GM19452 (cell line): Measurements from ENCODE around the gene PDE6A.

Experiments
- ATAC-seq: cut with Tn5 transposase; IDR thresholded peaks from one replicate; pipeline ENCODE4 v1.9.1; 2021; ENCODE audit not compliant: unreplicated experiment

PDE6A gene

DNA sequence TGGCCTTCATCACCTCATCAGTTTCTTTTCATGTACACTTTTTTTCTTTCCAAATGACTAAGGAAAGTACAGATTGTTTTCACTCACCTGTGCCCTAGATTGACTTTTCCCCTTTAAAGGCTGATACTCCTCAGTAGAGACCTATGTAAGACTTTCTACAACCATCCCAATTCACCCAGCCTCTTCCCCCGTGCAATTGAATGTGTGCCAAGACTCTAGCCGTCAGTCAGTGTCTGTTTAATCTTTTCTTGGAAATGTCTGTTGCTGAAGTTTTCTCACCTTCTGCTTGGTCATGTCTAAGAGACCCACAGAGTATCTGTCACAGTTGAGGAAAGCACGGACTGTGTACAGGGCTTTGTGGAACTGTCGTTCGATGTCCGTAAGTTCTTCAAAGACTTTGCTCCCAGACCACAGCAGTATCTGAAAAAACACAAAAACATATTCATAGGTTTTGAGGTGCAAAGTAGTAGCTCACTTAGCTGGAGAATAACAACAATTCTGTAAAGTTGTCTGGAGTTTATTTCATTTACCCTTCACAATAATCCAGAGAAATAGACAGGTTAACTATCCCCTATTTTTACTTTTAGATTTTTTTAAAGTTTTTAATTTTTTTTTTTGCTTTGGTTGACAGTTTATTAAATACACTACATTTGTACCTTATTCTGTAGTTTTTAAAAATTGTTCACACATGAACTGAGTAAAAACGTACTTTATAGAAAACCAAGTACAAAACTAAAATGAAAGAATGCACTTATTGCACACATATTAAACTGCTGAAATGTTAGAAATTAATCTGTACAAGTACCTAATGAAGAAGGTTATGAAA, 13.6 kb downstream of the PDE6A start:
- no peak for ATAC-seq

DNA sequence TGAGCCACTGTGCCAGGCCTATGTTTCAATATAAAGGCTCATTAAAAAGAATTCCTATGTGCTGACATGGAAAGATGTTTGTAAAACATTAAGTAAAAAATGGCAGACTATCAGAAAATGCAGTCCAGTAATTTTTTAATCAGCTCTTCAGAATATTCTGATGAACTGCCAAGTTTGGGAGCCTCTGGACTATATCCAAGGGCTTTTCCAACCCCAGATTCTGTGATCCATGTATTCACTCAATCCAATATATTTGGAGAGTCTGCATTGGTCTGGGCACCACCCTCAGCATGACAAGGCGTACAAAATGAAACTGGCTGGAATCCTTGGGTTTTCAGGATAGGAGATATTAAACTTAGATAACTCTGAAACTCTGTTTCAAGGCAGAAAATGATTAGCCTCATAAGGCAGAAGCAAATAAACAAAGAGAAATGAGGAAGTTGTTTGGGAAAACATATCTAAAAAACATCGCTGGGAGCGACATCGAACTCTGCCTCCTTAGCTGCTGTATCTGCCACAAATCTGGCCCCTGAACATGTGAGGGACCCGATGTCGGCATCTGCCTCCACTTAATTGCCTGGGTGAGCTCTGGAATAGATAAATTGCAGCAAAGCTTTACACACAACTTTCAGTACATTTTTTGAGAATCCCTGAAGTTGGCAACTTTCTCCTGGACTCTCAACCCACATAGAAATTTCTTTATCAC, 14.4 kb downstream of the PDE6A start:
- ATAC-seq, result no peak

GRCh38 chr5:149924486-149924885, 20.1 kb downstream of the PDE6A start:
- ATAC-seq, result no peak

DNA sequence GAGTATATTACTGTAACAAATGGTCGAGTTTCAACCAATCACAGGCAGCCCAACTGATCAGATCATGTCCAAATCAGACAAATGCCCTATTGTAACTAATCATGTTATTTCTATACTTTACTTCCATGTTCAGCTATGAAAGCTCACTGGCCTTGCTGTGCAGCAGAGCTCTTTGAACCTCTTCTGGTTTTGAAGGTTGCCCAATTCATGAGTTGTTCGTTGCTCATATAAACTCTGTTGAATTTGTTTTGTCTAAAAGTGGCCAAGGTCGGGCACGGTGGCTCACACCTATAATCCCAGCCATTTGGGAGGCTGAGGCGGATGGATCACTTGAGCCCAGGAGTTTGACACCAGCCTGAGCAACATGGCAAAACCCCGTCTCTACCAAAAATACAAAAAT, 21.6 kb downstream of the PDE6A start:
- no peak for ATAC-seq

DNA sequence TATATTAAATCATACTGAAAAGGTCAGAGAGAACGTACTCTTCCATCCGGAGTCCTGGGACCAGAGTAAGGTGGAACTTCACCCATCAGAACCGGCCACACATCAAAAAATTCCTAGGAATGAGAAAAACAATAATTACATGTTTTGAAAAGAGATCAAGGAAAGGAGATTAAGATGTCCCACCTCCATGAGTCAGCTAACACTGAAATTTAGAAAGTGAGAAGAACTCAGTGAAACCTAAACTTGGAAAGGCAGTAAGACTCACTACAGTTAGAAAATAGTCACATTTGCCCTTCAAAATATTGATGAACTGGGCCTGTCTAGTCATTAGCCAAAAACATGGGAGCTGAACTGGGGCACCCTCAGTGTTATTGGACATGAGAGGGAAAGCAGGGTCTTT, 23.0 kb downstream of the PDE6A start:
- no peak for ATAC-seq

DNA sequence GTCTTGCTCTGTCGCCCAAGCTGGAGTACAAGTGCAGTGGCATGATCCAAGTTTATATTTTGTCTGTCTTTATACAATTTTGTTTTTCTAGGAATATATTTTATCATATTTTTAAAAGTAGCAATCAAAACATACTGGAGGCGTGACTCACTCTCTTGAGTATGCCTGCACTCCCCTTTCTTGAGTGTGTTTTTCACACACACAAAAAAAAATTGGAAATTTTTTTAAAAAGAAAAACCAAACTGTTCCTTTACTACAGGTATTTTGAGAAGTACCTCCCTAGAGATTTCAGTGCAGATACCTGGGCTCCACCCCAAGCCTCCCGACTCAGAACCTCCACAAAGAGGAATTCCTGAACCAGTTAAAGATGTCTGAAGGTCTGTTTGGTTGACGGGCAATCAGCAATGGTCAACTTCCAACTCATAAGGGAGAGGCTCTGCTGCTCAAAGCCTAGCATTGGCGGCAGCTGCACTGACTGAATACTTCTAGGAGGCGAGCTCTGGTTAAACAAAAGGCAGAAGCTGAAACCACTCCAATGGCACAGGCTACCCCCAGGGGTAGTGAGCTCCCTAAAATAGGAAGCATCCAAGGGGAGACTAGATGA, 27.4 kb downstream of the PDE6A start:
- ATAC-seq, result no peak

- ATAC-seq, result no peak
Measured at GRCh38 chr5:149916334-149917072, 28.1 kb downstream of the PDE6A start.

DNA sequence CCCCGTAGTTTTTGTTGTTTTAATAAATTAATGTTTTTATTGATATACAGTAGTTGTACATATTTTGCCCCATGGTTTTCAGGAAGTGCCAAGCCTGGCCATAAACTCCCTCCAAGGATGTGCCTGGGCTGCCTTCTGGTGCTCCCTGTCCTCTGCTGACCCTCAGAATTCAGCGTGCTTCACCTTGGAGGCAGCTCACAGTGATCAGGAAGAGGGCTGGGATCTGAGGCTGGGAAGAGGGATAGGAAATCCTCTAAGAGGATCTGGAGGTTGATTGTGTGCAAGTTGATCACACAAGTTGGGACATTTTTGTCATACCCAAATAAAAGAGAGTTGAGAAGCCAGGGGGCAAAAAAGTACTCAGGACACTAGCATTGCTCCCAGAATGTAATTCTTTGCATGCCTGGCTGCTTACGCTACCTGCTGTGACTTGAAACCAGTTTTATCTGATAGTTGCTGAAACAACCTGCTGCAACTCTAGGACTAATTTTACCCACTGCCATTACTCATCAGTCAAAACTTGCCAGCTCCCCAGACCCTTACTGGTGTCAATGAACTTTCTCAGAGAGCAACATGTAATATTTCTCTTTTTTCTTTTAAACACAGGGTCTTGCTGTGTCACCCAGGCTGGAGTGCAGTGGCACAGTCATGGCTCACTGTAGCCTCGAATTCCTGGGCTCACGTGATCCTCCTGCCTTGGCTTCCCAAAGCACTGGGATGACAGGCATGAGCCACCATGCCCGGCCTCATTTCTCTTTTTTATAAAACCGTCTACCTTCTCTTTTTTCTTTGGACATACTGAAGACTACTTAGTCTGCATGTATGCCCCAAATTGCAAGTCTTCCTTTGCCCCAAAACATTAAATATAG, 29.0 kb downstream of the PDE6A start:
- ATAC-seq, result no peak

- no peak for ATAC-seq
Measured at GRCh38 chr5:149913436-149914419, 30.9 kb downstream of the PDE6A start.

- ATAC-seq, result no peak
Measured at GRCh38 chr5:149912226-149912871, 32.2 kb downstream of the PDE6A start.

- ATAC-seq, result no peak
Measured at GRCh38 chr5:149911031-149911430, 33.6 kb downstream of the PDE6A start.

DNA sequence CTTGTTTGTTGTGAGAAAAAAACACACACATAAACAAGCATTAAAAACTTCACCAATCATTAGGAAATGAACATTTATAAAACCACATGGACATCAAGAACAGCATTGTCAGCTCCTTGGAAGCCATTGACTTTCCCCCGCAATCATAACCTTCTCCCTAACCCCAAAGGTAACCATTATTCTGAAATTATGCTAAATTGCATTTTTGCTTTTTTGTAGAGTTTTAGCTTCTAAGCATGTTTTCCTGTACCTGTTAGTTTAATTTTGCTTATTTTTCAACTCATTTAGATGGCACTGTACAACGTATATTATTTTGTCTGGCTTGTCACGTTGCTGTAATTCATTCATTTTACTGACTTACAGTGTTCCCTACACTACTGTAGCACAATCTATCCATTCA, 36.8 kb downstream of the PDE6A start:
- ATAC-seq, result no peak

DNA sequence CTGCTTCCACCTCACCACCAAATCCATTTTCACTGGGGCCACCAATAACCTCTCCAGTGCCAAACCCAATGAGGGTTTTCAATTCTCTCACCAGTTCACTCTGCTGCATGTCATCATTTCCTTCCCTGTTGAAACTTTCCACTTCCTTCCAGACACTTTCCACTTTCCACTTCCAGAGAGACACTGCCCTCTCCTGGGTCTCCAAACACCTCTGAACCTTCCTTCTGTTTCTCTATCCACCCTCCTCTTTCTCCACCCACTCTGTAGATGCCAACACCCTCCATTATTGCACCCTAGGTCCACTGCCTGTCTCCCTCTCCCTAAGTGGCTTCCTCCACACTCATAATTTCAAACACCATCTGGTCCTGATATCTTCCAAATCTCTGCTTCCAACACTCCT, 39.6 kb downstream of the PDE6A start:
- no peak for ATAC-seq

DNA sequence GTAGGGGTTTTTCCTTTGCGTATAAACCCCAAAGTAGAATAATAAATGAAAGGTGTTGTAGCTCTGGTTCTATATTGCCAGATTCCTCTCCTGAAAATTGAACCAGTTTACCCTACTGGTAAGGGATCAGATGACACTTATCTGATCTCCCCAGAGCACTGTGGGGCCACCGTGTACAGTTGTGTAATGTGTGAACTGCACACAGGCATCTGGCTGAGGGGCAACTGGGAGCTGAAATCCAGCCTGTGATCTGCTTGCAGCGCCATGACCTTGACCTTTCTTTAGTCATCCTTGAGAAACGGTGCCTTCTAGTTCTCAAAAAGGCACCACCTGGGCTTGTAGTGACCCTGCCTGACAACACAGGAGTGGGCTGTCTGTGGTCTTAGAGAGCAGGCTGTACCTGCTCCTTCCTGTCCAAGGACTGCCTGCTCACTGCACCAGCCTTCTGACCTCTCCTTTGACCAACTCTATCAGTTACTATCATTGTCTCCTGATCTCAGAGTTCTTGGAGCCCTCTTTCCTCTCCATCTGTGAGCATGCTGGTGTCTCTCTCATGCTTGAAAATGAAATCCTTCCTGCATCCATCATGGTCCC, 40.2 kb downstream of the PDE6A start:
- no peak for ATAC-seq

- ATAC-seq, result no peak
Measured at GRCh38 chr5:149903404-149903803, 41.2 kb downstream of the PDE6A start.

GRCh38 chr5:149902177-149902576, 42.4 kb downstream of the PDE6A start:
- no peak for ATAC-seq

- no peak for ATAC-seq
Measured at GRCh38 chr5:149901511-149901910, 43.1 kb downstream of the PDE6A start.

- no peak for ATAC-seq
Measured at GRCh38 chr5:149900390-149900789, 44.2 kb downstream of the PDE6A start.
